Measurements from ENCODE around the gene TDRD9.

GRCh38 chr14:103905842-103906456 is 22.3 kb upstream of the TDRD9 start:
- TF ChIP-seq CTCF (IDR thresholded peaks at IDR 0.05; ENCODE audit: insufficient read depth, low read depth, low read length) (no peak), EZH2 (IDR thresholded peaks at IDR 0.05; ENCODE audit: insufficient read depth, low read length) (no peak)
